H1 (cell line): ENCODE results near the gene SEMA3E. TPM values are rescaled to one million over a fixed set of nuclear protein-coding genes. Genes with fewer than 3 reads are reported as not detected.

ENCODE experiments used
- CTCF ChIA-PET: fragments of 300-600 bp; sonication (Branson Sonifier 250); formaldehyde crosslinking; loops from one replicate; lab custom pipeline; 2021; ENCODE audit not compliant: partially characterized antibody; lab: Charles Lee
- POLR2A ChIA-PET: fragments of 300-600 bp; sonication (Branson Sonifier 250); formaldehyde crosslinking; loops from one replicate; lab custom pipeline; 2021; ENCODE audit warnings: inconsistent platforms; ENCODE audit not compliant: partially characterized antibody; lab: Charles Lee
- DNase-seq, 2 experiments: peaks; one replicate each; pipeline versions ENCODE4 v3.0.0 to v3.0.0-alpha.2; 2010 to 2022; ENCODE audit warnings: low spot score in 2 of 2, low read depth in 1 of 2, mixed read lengths in 1 of 2
- FAIRE-seq: peaks from 2 replicates; lab custom pipeline; 2011; peaks lifted over from hg19 to GRCh38; lab: Jason Lieb, UNC
- H2AFZ ChIP-seq: 2 replicates; pipeline ENCODE4 v1.8.1; 2012; ENCODE audit warnings: low read length, inconsistent platforms
- H2AK5ac ChIP-seq: 2 replicates; pipeline ENCODE4 v1.6.1; 2013; ENCODE audit warnings: low read depth, low read length
- H2BK120ac ChIP-seq: replicated peaks from 2 replicates; pipeline ENCODE3; 2013; ENCODE audit warnings: low read depth, low read length, inconsistent platforms
- H2BK12ac ChIP-seq: 2 replicates; pipeline ENCODE4 v1.6.1; 2013; ENCODE audit warnings: low read depth, low read length
- H2BK15ac ChIP-seq: 2 replicates; pipeline ENCODE4 v1.6.1; 2013; ENCODE audit warnings: low read length
- H2BK20ac ChIP-seq: 2 replicates; pipeline ENCODE4 v1.6.1; 2013; ENCODE audit warnings: low read length
- H2BK5ac ChIP-seq: 2 replicates; pipeline ENCODE4 v1.6.1; 2013; ENCODE audit warnings: low read depth, low read length
- H3K14ac ChIP-seq: 2 replicates; pipeline ENCODE4 v1.6.1; 2013; ENCODE audit warnings: inconsistent platforms; ENCODE audit not compliant: insufficient read length
- H3K18ac ChIP-seq: 2 replicates; pipeline ENCODE4 v1.6.1; 2013; ENCODE audit warnings: low read length; ENCODE audit errors: extremely low read depth
- H3K23ac ChIP-seq: 2 replicates; pipeline ENCODE4 v1.6.1; 2013; ENCODE audit warnings: inconsistent platforms; ENCODE audit not compliant: insufficient read length
- H3K23me2 ChIP-seq: 2 replicates; pipeline ENCODE4 v1.6.1; 2013; ENCODE audit warnings: low read depth, low read length
- H3K27ac ChIP-seq: 2 replicates; pipeline ENCODE4 v1.6.1; 2011; ENCODE audit warnings: low read depth, low read length, inconsistent platforms
- H3K27me3 ChIP-seq, 4 experiments: replicated peaks in 1 of 4; 1 replicate in 1 of 4; 2 replicates in 3 of 4; pipeline versions ENCODE4 v1.6.1 to v1.8.1; 2011 to 2013; ENCODE audit warnings: low read length in 3 of 4, mild to moderate bottlenecking in 3 of 4, inconsistent platforms in 2 of 4, mixed read lengths in 2 of 4, moderate library complexity in 1 of 4; ENCODE audit not compliant: control insufficient read depth in 3 of 4, insufficient read depth in 3 of 4; ENCODE audit errors: extremely low read depth in 1 of 4
- H3K36me3 ChIP-seq, 4 experiments: 2 replicates each; pipeline versions ENCODE4 v1.6.1 to v1.8.1; 2011 to 2013; ENCODE audit warnings: mild to moderate bottlenecking in 4 of 4, low read length in 3 of 4, moderate library complexity in 2 of 4, control low read depth in 1 of 4, inconsistent platforms in 1 of 4; ENCODE audit not compliant: insufficient read depth in 4 of 4, control insufficient read depth in 2 of 4
- H3K4ac ChIP-seq: replicated peaks from 2 replicates; pipeline ENCODE3; 2013; ENCODE audit warnings: low read length, low read depth, mixed read lengths, inconsistent platforms; ENCODE audit not compliant: insufficient read length
- H3K4me1 ChIP-seq, 4 experiments: replicated peaks in 1 of 4; 1 replicate in 1 of 4; 2 replicates in 3 of 4; pipeline versions ENCODE4 v1.6.1 to v1.8.1; 2011 to 2013; ENCODE audit warnings: low read length in 3 of 4, inconsistent platforms in 2 of 4, mixed read lengths in 1 of 4; ENCODE audit not compliant: insufficient read depth in 4 of 4, control insufficient read depth in 3 of 4
- H3K4me2 ChIP-seq, 2 experiments: 2 replicates each; pipeline versions ENCODE4 v1.6.1 to v1.8.1; 2011 to 2013; ENCODE audit warnings: low read depth in 2 of 2, low read length in 2 of 2, control low read depth in 1 of 2, inconsistent platforms in 1 of 2, mild to moderate bottlenecking in 1 of 2; ENCODE audit not compliant: insufficient read depth in 1 of 2
- H3K4me3 ChIP-seq, 4 experiments: fragments of 200-600, 300-600 bp in 1 of 4; sonication (generic), shearing (Covaris generic), sonication (Bioruptor Twin) in 1 of 4; 2 replicates each; pipeline versions ENCODE4 v1.5.1 to v1.8.1; 2011 to 2016; ENCODE audit warnings: low read length in 4 of 4, low read depth in 3 of 4, control low read depth in 2 of 4, inconsistent platforms in 2 of 4, mild to moderate bottlenecking in 2 of 4, mixed read lengths in 1 of 4, moderate library complexity in 1 of 4; ENCODE audit not compliant: insufficient read depth in 2 of 4; ENCODE audit errors: extremely low read depth in 1 of 4
- H3K56ac ChIP-seq: replicated peaks from 2 replicates; pipeline ENCODE3; 2013; ENCODE audit warnings: low read depth, mild to moderate bottlenecking, mixed read lengths, low read length, inconsistent platforms; ENCODE audit not compliant: insufficient read length
- H3K79me1 ChIP-seq: 2 replicates; pipeline ENCODE4 v1.6.1; 2013; ENCODE audit warnings: low read depth, low read length, control low read depth
- H3K79me2 ChIP-seq, 2 experiments: 2 replicates each; pipeline versions ENCODE4 v1.6.1 to v1.8.1; 2012 to 2013; ENCODE audit warnings: low read length in 2 of 2, mild to moderate bottlenecking in 2 of 2, inconsistent platforms in 1 of 2; ENCODE audit not compliant: insufficient read depth in 2 of 2, control insufficient read depth in 1 of 2
- H3K9ac ChIP-seq, 4 experiments: replicated peaks in 1 of 4; 1 replicate in 1 of 4; 2 replicates in 3 of 4; pipeline versions ENCODE4 v1.6.1 to v1.8.1; 2011 to 2013; ENCODE audit warnings: low read depth in 3 of 4, low read length in 3 of 4, control low read depth in 2 of 4, mild to moderate bottlenecking in 2 of 4, moderate library complexity in 2 of 4, inconsistent platforms in 1 of 4; ENCODE audit errors: extremely low read depth in 1 of 4
- H3K9me3 ChIP-seq, 2 experiments: 2 replicates each; pipeline versions ENCODE4 v1.6.1 to v1.8.1; 2012 to 2013; ENCODE audit warnings: mild to moderate bottlenecking in 2 of 2, moderate library complexity in 2 of 2, control low read depth in 1 of 2, inconsistent platforms in 1 of 2, low read depth in 1 of 2, low read length in 1 of 2, mixed read lengths in 1 of 2; ENCODE audit not compliant: insufficient read depth in 2 of 2
- H4K20me1 ChIP-seq, 2 experiments: replicated peaks in 1 of 2; 2 replicates each; pipeline versions ENCODE3 to v1.8.1; 2011 to 2013; ENCODE audit warnings: inconsistent platforms in 2 of 2, low read length in 2 of 2, mild to moderate bottlenecking in 1 of 2; ENCODE audit not compliant: insufficient read depth in 2 of 2, control insufficient read depth in 1 of 2
- H4K5ac ChIP-seq: 2 replicates; pipeline ENCODE4 v1.6.1; 2013; ENCODE audit warnings: low read length, low read depth, mixed read lengths, inconsistent platforms; ENCODE audit not compliant: insufficient read length
- H4K8ac ChIP-seq: 2 replicates; pipeline ENCODE4 v1.8.0; 2013; ENCODE audit warnings: mild to moderate bottlenecking, moderate library complexity, low read length, inconsistent platforms; ENCODE audit not compliant: insufficient read depth; ENCODE audit errors: extremely low read depth
- H4K91ac ChIP-seq: replicated peaks from 2 replicates; pipeline ENCODE3; 2013; ENCODE audit warnings: low read length, mixed read lengths, inconsistent platforms; ENCODE audit not compliant: insufficient read length
- ATF2 ChIP-seq: IDR thresholded peaks from 2 replicates; pipeline ENCODE4 v1.6.1; 2012; ENCODE audit warnings: low read length, inconsistent platforms
- CEBPB ChIP-seq: IDR thresholded peaks from 2 replicates; pipeline ENCODE4 v1.6.1; 2012; ENCODE audit warnings: low read depth, low read length
- CREB1 ChIP-seq: IDR thresholded peaks from 2 replicates; pipeline ENCODE4 v1.6.1; 2012; ENCODE audit warnings: inconsistent platforms
- CTCF ChIP-seq, 3 experiments: IDR thresholded peaks; 1 replicate in 2 of 3; 2 replicates in 1 of 3; pipeline versions ENCODE4 v1.5.1 to v1.6.1; 2011; ENCODE audit warnings: low read length in 3 of 3, mild to moderate bottlenecking in 3 of 3, inconsistent platforms in 2 of 3, low read depth in 1 of 3, moderate library complexity in 1 of 3; ENCODE audit not compliant: insufficient read depth in 1 of 3; ENCODE audit errors: control extremely low read depth in 1 of 3
- E2F6 ChIP-seq: IDR thresholded peaks from 2 replicates; pipeline ENCODE4 v1.6.1; 2012; ENCODE audit warnings: inconsistent platforms
- EGR1 ChIP-seq: IDR thresholded peaks from 2 replicates; pipeline ENCODE4 v1.6.1; 2011; ENCODE audit warnings: low read depth, low read length, borderline replicate concordance
- KDM5A ChIP-seq: fragments of 200-600 bp; IDR thresholded peaks from 2 replicates; pipeline ENCODE4 v1.7.1; 2012; ENCODE audit warnings: mild to moderate bottlenecking, low read length, inconsistent platforms, mixed read lengths
- POLR2A ChIP-seq, 2 experiments: IDR thresholded peaks; 1 replicate in 1 of 2; 2 replicates in 1 of 2; pipeline ENCODE4 v1.6.1; 2011; ENCODE audit warnings: low read depth in 2 of 2, low read length in 2 of 2, mild to moderate bottlenecking in 2 of 2; ENCODE audit errors: control extremely low read depth in 1 of 2
- RAD21 ChIP-seq, 2 experiments: IDR thresholded peaks in 1 of 2; conservative IDR thresholded peaks in 1 of 2; 2 replicates each; pipeline ENCODE4 v1.6.1; 2011; ENCODE audit warnings: low read depth in 2 of 2, low read length in 2 of 2, improper control_type of control experiment in 1 of 2, inconsistent platforms in 1 of 2, mild to moderate bottlenecking in 1 of 2, moderate library complexity in 1 of 2
- TCF12 ChIP-seq: IDR thresholded peaks from 2 replicates; pipeline ENCODE4 v1.6.1; 2011; ENCODE audit warnings: low read depth, mild to moderate bottlenecking, low read length
- YY1 ChIP-seq: IDR thresholded peaks from 2 replicates; pipeline ENCODE4 v1.6.1; 2011; ENCODE audit warnings: low read depth, mild to moderate bottlenecking, low read length
- polyA plus RNA-seq, 7 experiments: library from polyadenylated mRNA; depleted of rRNA in 3 of 7; stranded (reverse) in 5 of 7; unstranded in 2 of 7; fragments of >200 nt in 5 of 7; fragments of 200-250 nt in 2 of 7; gene quantifications; 1 replicate in 5 of 7; 2 replicates in 1 of 7; 4 replicates in 1 of 7; pipeline versions ENCODE4 v1.2.1 to v1.2.3, GENCODE V29; 2011 to 2013; ENCODE audit warnings: missing spikeins in 2 of 7, mixed read lengths in 2 of 7
- total RNA-seq: library from RNA; stranded (reverse); fragmentation: NEBNext Ultra II Directional; extraction: Animal tissue kit (Norgen Biotek cat#: 25700); gene quantifications from 2 replicates; pipeline ENCODE4 v1.2.1, GENCODE V29; 2021

SEMA3E gene
- total and polyA plus RNA-seq, 2 of the 8 experiments (the other 6 are each of a cell fraction or from before 2014, with no cell fraction given), result 0.93 to 0.94 TPM

- Histone ChIP-seq H4K20me1 (no peaks in the 10 kb centered on the region), H2BK120ac (no peak overlapping the region), H3K9ac (no peak overlapping the region), H3K4me3 (no peak overlapping the region), H3K27ac (no peak overlapping the region), H2BK15ac (no peak overlapping the region), H3K18ac (no peak overlapping the region), H3K79me2 (no peaks in the 10 kb centered on the region), H2BK5ac (no peak overlapping the region), H3K79me1 (no peaks in the 10 kb centered on the region), H3K56ac (no peak overlapping the region), H3K36me3 (no peaks in the 10 kb centered on the region), H3K14ac (no peak overlapping the region), H3K9me3 (no peaks in the 10 kb centered on the region; a peak in 1 of 4 replicates), H3K4me2 (no peak overlapping the region), H4K8ac (no peak overlapping the region), H3K4me1 (no peaks in the 10 kb centered on the region), H2AFZ (no peak overlapping the region), H3K27me3 (no peaks in the 10 kb centered on the region), H2BK12ac (no peak overlapping the region), H2AK5ac (no peak overlapping the region), H3K23ac (no peak overlapping the region), H2BK20ac (no peak overlapping the region), H4K91ac (no peak overlapping the region), H3K23me2 (no peaks in the 10 kb centered on the region), H4K5ac (no peak overlapping the region), H3K4ac (no peak overlapping the region)
- DNase-seq (no peak), FAIRE-seq (no peak)
- ChIA-PET POLR2A (no interaction called here), CTCF (interaction anchor here (1.0 kb wide), 1 partner anchor 136 kb away, joined by 3 read pairs; no protein-coding TSS in a partner anchor)
- TF ChIP-seq CEBPB (no peak), YY1 (no peak), CTCF (IDR thresholded peaks at IDR 0.05; ENCODE audit: control extremely low read depth in 1 of 3, insufficient read depth in 1 of 3, low read depth in 1 of 3, low read length in 3 of 3) (peak in 1 of 3 experiments; percentile 14; a peak in 1 of 4 replicates), ATF2 (no peak), TCF12 (no peak), KDM5A (no peak), EGR1 (no peak), POLR2A (IDR thresholded peaks at IDR 0.05; ENCODE audit: control extremely low read depth in 1 of 2, low read depth in 2 of 2, low read length in 2 of 2) (no peak), CREB1 (no peak), E2F6 (no peak), RAD21 (IDR thresholded peaks at IDR 0.05 in 1 of 2, conservative IDR thresholded peaks at IDR 0.05 in 1 of 2; ENCODE audit: low read depth in 2 of 2, low read length in 2 of 2) (peak in 1 of 2 experiments; percentile 35; a peak in 2 of 4 replicates)
Observed at GRCh38 chr7:83365746-83366145, 283.2 kb downstream of the SEMA3E start.
